ENCODE results near the gene HNRNPA2B1.
"Not testable (repeated sequence)": the region's sequence is repeated elsewhere in the genome, so short reads cannot be mapped to it uniquely, and the experiment has no call there.

Gene HNRNPA2B1

DNA sequence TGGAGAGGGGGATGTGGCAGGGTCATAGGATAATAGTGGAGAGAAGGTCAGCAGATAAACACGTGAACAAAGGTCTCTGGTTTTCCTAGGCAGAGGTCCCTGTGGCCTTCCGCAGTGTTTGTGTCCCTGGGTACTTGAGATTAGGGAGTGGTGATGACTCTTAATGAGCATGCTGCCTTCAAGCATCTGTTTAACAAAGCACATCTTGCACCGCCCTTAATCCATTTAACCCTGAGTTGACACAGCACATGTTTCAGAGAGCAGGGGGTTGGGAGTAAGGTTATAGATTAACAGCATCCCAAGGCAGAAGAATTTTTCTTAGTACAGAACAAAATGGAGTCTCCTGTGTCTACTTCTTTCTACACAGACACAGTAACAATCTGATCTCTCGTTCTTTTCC lies 24.6 kb downstream of the HNRNPA2B1 start:
- not testable (repeated sequence) for H3K27me3 ChIP-seq (ENCODE audit: control insufficient read depth, insufficient read depth, low read length); H3K4me1 ChIP-seq (ENCODE audit: control insufficient read depth, insufficient read depth, low read length); H3K27ac ChIP-seq (ENCODE audit: low read length); DNase-seq (ENCODE audit: low read depth, low spot score); H3K36me3 ChIP-seq (ENCODE audit: control insufficient read depth, insufficient read depth, low read length); H3K4me3 ChIP-seq (ENCODE audit: low read length); H3K9me3 ChIP-seq (ENCODE audit: control insufficient read depth, insufficient read depth, low read length)
- no CpG with 5 or more reads among the region's 4 CpGs for WGBS (ENCODE audit: insufficient coverage, insufficient read length)

DNA sequence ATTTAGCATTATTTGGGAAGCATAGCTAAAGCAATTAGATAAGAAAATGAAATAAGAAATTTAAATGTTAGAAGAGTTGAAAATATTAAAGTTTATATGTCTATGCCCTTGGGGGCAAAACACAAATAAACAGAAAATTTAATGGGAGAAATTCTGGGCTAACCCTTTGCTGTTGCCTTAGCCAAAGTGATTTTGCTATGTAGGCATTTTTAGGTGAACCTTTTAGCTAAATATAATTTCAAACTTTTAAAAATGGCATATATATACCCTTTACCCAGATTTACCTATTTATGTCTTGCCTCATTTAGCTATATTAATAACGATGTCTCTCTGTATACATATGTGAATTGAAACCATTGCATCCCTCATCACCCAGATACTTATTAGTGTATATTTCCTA lies 28.5 kb downstream of the HNRNPA2B1 start:
- peaks cover 4% of the 10 kb centered on the region for H3K4me1 ChIP-seq (ENCODE audit: control insufficient read depth, insufficient read depth, low read length)
- H3K27me3 ChIP-seq (ENCODE audit: control insufficient read depth, insufficient read depth, low read length), result no peaks in the 10 kb centered on the region
- H3K4me3 ChIP-seq (ENCODE audit: low read length), result no peak overlapping the region
- H3K9me3 ChIP-seq (ENCODE audit: control insufficient read depth, insufficient read depth, low read length), result no peaks in the 10 kb centered on the region
- no peak for DNase-seq (ENCODE audit: low read depth, low spot score)
- no peaks in the 10 kb centered on the region for H3K36me3 ChIP-seq (ENCODE audit: control insufficient read depth, insufficient read depth, low read length)
- WGBS (ENCODE audit: insufficient coverage, insufficient read length), result no CpG with 5 or more reads among the region's 1 CpG
- no peak overlapping the region for H3K27ac ChIP-seq (ENCODE audit: low read length)

DNA sequence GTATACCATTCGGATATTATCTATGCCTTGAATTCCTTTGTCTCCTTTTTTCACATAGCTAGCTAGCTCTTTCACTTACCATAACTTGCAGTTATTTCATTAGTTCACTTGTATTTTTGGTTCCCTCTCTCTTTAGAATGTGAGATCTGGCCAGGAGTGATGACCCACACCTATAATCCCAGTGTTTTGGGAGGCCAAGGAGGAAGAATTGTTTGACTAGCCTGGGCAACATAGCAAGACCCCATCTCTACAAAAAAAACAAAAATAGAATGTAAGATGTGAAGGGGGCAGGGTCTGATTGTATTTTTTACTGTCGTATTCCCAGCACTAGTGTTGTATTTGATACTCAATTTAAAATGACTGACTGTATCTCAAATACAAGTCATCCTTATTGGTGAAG lies 28.9 kb downstream of the HNRNPA2B1 start:
- Histone ChIP-seq H3K27me3 (ENCODE audit: control insufficient read depth, insufficient read depth, low read length) (no peaks in the 10 kb centered on the region), H3K4me3 (ENCODE audit: low read length) (no peak overlapping the region), H3K9me3 (ENCODE audit: control insufficient read depth, insufficient read depth, low read length) (no peaks in the 10 kb centered on the region), H3K27ac (ENCODE audit: low read length) (no peak overlapping the region), H3K36me3 (ENCODE audit: control insufficient read depth, insufficient read depth, low read length) (no peaks in the 10 kb centered on the region), H3K4me1 (ENCODE audit: control insufficient read depth, insufficient read depth, low read length) (peaks cover 5% of the 10 kb centered on the region)
- no peak for DNase-seq (ENCODE audit: low read depth, low spot score)
- WGBS (ENCODE audit: insufficient coverage, insufficient read length), result no CpG with 5 or more reads among the region's 2 CpGs

DNA sequence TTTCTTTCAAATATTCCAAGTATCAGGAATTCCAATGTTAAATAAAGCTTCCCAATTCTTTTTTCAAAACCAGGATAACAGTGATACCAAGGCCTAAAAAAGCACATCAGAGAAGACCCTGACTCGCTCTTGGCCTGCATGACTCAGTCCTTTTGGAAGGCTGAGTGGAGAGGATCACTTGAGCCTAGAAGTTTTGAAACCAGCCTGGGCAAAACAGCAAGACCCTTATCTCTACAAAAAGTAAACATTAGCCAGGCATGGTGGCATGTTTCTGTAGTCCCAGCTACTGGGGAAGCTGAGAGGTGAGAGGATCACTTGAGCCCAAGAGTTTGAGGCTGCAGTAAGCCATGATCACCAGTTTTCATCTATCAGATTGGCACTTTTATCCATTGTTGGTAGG lies 29.9 kb downstream of the HNRNPA2B1 start:
- Histone ChIP-seq H3K27ac (ENCODE audit: low read length) (no peak overlapping the region), H3K4me1 (ENCODE audit: control insufficient read depth, insufficient read depth, low read length) (peaks cover 7% of the 10 kb centered on the region), H3K4me3 (ENCODE audit: low read length) (no peak overlapping the region), H3K27me3 (ENCODE audit: control insufficient read depth, insufficient read depth, low read length) (no peaks in the 10 kb centered on the region), H3K36me3 (ENCODE audit: control insufficient read depth, insufficient read depth, low read length) (no peaks in the 10 kb centered on the region), H3K9me3 (ENCODE audit: control insufficient read depth, insufficient read depth, low read length) (no peaks in the 10 kb centered on the region)
- DNase-seq (ENCODE audit: low read depth, low spot score), result no peak
- no CpG with 5 or more reads among the region's 1 CpG for WGBS (ENCODE audit: insufficient coverage, insufficient read length)

DNA sequence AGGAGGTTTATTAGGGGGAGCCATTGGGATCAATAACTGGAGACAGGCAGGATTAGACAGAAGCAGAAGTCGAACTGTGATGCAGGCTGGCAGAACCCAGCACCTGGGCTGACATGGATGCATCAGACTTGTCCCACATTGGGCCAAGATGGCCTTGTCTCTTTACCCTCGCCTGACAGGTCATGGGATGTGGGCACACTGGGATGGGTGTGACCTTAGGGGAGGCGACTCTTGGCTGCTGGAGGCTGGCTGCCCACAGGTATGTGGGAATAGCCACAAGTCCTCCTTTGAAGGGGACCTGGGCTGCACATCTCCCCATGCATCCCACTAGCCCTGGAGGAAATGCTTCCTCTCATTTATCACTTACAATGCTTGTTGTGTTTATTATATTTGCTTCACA lies 31.3 kb downstream of the HNRNPA2B1 start:
- peaks cover 7% of the 10 kb centered on the region for H3K4me1 ChIP-seq (ENCODE audit: control insufficient read depth, insufficient read depth, low read length)
- no peak overlapping the region for H3K27ac ChIP-seq (ENCODE audit: low read length)
- no peak for DNase-seq (ENCODE audit: low read depth, low spot score)
- WGBS (ENCODE audit: insufficient coverage, insufficient read length), result no CpG with 5 or more reads among the region's 3 CpGs
- no peak overlapping the region for H3K4me3 ChIP-seq (ENCODE audit: low read length)
- H3K9me3 ChIP-seq (ENCODE audit: control insufficient read depth, insufficient read depth, low read length), result no peaks in the 10 kb centered on the region
- no peaks in the 10 kb centered on the region for H3K27me3 ChIP-seq (ENCODE audit: control insufficient read depth, insufficient read depth, low read length)
- H3K36me3 ChIP-seq (ENCODE audit: control insufficient read depth, insufficient read depth, low read length), result no peaks in the 10 kb centered on the region

DNA sequence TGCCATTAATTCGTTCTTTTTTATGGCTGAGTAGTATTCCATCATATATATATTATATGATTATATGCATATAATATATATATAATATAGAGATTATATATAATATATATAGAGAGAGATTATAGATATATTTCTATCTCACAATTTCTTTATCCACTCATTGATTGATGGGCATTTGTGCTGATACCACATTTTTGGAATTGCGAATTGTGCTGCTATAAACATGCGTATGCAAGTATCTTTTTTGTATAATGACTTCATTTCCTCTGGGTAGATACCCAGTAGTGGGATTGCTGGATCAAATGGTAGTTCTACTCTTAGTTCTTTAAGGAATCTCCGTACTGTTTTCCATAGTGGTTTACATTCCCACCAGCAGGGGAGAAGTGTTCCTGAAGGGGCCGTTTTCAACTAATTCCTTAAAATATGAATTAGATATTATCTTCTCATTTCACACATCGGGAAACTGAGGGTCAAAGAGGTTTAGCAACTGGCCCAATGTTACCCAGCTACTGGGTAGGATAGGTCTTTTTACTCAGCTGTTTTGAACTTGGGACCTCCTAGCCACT lies 32.0 kb downstream of the HNRNPA2B1 start:
- no peak for DNase-seq (ENCODE audit: low read depth, low spot score)
- Histone ChIP-seq H3K27ac (ENCODE audit: low read length) (no peak overlapping the region), H3K4me1 (ENCODE audit: control insufficient read depth, insufficient read depth, low read length) (peaks cover 7% of the 10 kb centered on the region), H3K4me3 (ENCODE audit: low read length) (no peak overlapping the region), H3K9me3 (ENCODE audit: control insufficient read depth, insufficient read depth, low read length) (no peaks in the 10 kb centered on the region), H3K27me3 (ENCODE audit: control insufficient read depth, insufficient read depth, low read length) (no peaks in the 10 kb centered on the region), H3K36me3 (ENCODE audit: control insufficient read depth, insufficient read depth, low read length) (no peaks in the 10 kb centered on the region)
- no CpG with 5 or more reads among the region's 6 CpGs for WGBS (ENCODE audit: insufficient coverage, insufficient read length)

DNA sequence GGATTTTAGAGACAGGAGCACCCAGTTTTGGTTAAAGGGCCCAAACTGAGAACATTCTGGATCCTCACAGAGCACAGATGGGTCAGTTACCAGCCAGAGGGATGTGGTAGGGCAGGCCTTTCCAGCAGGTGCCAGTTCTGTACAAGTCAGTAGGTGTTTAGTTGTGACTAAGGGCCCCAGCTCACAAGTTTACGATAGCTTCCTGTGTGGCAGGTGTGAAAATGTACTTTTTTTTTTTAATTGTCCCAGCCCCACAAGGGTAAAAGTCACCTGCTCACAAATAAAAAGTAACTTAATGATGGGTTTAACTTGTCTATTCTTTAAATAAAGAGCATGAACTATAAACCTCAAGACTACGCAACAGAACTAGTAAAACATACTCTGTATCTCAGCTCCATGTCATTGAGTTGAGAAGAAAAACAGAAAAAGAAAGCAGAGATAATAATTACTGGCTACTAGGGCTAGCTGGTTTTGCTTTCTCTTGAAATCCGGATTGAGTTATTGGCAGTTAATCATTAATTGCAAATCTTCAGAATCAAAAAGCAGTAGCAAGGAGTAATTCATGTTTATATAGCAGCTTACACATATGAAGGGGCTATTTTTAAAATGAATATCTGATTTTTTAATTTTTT lies 33.1 kb downstream of the HNRNPA2B1 start:
- Histone ChIP-seq H3K4me3 (ENCODE audit: low read length) (no peak overlapping the region), H3K27me3 (ENCODE audit: control insufficient read depth, insufficient read depth, low read length) (no peaks in the 10 kb centered on the region), H3K27ac (ENCODE audit: low read length) (no peak overlapping the region), H3K9me3 (ENCODE audit: control insufficient read depth, insufficient read depth, low read length) (no peaks in the 10 kb centered on the region), H3K36me3 (ENCODE audit: control insufficient read depth, insufficient read depth, low read length) (no peaks in the 10 kb centered on the region), H3K4me1 (ENCODE audit: control insufficient read depth, insufficient read depth, low read length) (peaks cover 7% of the 10 kb centered on the region)
- DNase-seq (ENCODE audit: low read depth, low spot score), result no peak
- no CpG with 5 or more reads among the region's 3 CpGs for WGBS (ENCODE audit: insufficient coverage, insufficient read length)

DNA sequence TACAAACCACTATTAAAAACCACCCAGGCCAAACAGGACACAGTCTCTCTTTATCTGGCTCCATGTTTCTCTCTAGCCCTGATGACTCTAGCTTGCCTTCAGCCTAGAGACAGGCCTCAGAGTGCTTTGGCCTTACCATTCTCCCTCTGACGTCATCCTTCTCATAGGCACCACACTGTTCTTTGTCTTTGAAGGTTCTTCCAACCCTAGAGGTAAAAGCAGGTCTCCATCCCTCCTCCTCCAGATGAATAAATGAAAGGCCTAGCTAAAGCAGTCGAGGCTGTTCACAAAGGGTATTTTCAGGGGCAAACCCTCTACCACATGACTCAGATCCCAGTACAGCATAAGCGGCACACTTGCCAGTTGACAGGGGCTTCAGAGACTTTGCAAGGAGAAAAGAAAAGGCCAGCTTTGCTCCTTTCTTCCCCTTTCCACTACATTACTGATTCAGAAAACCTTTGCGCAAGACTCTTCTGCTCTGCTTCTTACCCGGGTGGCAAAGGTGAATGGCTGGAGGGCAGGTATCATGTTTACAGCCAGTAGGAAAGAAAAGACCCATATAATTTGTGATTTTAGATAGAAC lies 33.8 kb downstream of the HNRNPA2B1 start:
- WGBS (ENCODE audit: insufficient coverage, insufficient read length), result no CpG with 5 or more reads among the region's 5 CpGs
- DNase-seq (ENCODE audit: low read depth, low spot score), result no peak
- Histone ChIP-seq H3K27ac (ENCODE audit: low read length) (no peak overlapping the region), H3K4me3 (ENCODE audit: low read length) (no peak overlapping the region), H3K36me3 (ENCODE audit: control insufficient read depth, insufficient read depth, low read length) (no peaks in the 10 kb centered on the region), H3K4me1 (ENCODE audit: control insufficient read depth, insufficient read depth, low read length) (peaks cover 7% of the 10 kb centered on the region), H3K9me3 (ENCODE audit: control insufficient read depth, insufficient read depth, low read length) (no peaks in the 10 kb centered on the region), H3K27me3 (ENCODE audit: control insufficient read depth, insufficient read depth, low read length) (no peaks in the 10 kb centered on the region)

DNA sequence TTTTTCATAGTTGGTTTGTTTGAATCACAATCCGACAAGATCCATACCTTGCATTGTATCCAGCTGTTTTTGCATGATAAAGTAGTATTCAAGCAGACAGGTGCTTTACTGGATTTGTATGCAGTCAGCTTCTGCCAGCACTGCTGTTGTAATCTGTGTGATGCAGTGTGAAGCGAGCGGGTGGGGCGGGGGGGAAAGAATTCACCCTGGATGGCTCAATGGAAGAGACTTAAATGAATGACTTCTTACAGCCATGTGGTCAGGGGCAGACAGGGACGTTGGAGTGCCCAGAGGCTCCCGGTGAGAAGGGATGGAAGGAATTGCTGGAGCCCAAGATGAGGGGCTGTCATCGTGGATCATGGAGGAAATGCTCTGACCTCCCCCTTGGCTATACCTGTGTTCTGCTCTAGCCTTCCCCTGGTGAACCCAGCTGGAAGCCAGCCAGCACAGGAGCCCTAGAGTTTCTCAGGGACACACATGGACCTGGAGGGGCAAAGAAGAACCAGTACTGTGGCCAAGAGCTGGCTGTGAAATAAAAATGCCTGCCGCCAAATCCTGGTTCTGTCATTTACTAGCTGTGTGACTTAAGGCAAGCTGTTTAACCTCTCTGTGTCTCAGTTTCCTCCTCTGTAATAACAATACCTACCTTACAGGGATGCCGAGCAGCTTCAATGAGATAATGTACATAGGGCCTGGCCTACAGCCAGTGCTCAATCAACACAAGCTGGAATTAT lies 34.4 kb downstream of the HNRNPA2B1 start:
- Histone ChIP-seq H3K27ac (ENCODE audit: low read length) (no peak overlapping the region), H3K27me3 (ENCODE audit: control insufficient read depth, insufficient read depth, low read length) (no peaks in the 10 kb centered on the region), H3K36me3 (ENCODE audit: control insufficient read depth, insufficient read depth, low read length) (no peaks in the 10 kb centered on the region), H3K9me3 (ENCODE audit: control insufficient read depth, insufficient read depth, low read length) (no peaks in the 10 kb centered on the region), H3K4me1 (ENCODE audit: control insufficient read depth, insufficient read depth, low read length) (peaks cover 7% of the 10 kb centered on the region), H3K4me3 (ENCODE audit: low read length) (no peak overlapping the region)
- no peak for DNase-seq (ENCODE audit: low read depth, low spot score)
- no CpG with 5 or more reads among the region's 9 CpGs for WGBS (ENCODE audit: insufficient coverage, insufficient read length)

DNA sequence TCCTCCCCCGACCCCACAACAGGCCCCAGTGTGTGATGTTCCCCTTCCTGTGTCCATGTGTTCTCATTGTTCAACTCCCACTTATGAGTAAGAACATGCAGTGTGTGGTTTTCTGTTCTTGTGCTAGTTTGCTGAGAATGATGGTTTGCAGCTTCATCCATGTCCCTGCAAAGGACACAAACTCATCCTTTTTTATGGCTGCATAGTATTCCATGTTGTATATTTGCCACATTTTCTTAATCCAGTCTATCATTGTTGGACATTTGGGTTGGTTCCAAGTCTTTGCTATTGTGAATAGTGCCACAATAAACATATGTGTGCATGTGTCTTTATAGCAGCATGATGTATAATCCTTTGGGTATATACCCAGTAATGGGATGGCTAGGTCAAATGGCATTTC lies 36.7 kb downstream of the HNRNPA2B1 start:
- H3K27me3 ChIP-seq (ENCODE audit: control insufficient read depth, insufficient read depth, low read length); H3K4me1 ChIP-seq (ENCODE audit: control insufficient read depth, insufficient read depth, low read length); H3K9me3 ChIP-seq (ENCODE audit: control insufficient read depth, insufficient read depth, low read length); H3K27ac ChIP-seq (ENCODE audit: low read length); DNase-seq (ENCODE audit: low read depth, low spot score); H3K36me3 ChIP-seq (ENCODE audit: control insufficient read depth, insufficient read depth, low read length); H3K4me3 ChIP-seq (ENCODE audit: low read length): not testable (repeated sequence)
- no CpG with 5 or more reads among the region's 1 CpG for WGBS (ENCODE audit: insufficient coverage, insufficient read length)
